ENCODE measurements around the gene HEXD.
"Not testable (repeated sequence)": the region's sequence is repeated elsewhere in the genome, so short reads cannot be mapped to it uniquely, and the experiment has no call there.

HEXD gene

DNA sequence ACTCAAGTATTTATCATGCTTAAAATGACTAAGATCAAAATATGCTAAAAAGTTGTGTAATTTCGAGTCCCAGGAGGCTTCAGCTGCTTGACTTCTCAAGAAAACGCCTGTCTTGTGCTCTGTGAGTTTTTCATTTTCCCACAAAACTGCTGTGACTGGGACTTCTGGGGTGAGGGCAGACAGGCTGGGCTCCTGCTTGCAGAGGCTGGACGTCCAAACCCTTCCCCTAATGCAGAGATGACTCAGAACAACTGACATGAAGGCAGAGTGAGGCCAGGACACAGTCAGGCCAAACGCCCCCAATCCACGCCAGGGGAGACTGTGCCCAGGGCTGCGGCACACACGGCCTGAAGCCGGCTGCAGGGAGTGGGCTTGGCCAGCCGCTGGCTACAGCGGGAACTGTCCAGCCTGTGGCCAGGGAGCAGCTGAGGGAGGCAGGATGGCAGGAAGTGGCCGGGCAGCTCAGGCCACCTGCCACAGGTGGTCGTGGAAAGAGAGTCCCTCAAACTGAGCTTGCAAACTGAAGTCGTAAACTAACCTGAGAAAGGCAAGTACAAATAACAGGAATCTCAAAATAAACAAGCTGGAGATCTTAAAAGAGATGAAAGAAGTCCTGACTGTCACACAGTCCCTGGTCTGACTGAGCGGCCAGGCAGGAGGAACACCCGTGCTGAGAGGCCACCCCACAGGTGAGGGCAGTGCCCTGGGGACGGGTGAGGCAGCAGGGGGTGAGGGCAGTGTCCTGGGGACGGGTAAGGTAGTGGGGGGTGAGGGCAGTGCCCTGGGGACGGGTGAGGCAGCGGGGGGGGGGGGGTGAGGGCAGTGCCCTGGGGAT is 21.3 kb upstream of the HEXD start:
- DNase-seq (ENCODE audit: low read depth in 2 of 2) = no peak

DNA sequence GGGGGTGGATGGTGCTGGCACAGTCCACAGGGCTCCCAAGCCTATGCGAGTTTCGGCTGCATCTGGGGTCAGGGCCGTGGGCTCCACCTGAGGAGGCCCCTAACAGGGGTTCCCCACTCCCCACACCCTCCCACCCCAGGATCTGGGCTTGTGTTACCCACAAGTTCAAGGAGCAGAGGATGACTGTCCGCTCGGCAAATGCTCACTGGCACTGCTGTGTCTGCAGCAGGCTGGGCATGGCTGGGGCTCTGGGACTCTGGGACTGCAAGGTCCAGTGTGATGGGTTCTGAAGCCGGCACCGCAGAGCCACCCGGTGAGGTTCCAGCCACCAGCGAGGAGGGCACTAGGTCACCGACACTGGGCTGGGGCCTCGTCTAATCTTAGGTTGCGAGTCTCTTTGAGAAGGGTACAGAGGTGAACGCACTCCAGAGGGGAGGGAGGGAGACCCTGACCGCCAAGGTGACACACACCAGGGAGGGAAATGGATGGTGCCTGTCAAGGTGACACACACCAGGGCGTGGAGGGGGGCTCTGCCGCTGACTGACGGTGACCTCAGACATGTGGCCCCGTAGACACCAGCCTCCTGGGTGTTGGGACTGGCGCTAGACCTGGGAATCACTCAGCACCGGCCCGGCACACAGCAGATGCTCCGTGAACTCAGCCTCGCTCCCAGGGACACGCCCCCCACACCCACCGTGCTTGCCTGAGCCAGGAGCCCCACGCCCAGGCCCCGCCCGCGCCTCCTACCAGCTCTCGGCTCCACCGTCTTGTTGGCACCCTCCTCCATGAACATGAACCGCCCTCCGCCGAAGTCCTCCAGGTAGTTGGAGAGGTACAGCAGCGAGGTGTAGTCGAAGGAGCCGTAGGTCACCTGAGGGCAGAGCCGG is 20.5 kb upstream of the HEXD start:
- no peak for DNase-seq (ENCODE audit: low read depth in 2 of 2)

DNA sequence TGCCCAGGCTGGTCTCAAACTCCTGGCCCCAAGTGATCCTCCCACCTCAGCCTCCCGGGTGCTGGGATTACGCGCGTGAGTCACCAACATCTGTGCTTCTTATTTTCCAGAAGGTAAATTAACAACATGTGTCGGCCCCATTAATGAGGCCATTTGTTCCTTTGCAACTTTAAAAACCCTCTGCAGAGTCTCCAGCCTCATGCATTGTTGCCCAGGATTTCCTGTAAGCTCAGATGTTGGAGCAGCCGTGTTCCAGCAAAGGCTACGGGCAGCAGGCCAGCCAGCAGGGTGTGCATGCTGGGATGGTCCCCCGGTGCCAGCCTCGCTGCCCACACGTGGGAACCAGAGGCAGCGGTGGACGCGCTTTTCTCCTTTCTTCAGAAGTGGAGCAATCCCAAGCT is 19.1 kb upstream of the HEXD start:
- DNase-seq (ENCODE audit: low read depth in 2 of 2) = no peak

DNA sequence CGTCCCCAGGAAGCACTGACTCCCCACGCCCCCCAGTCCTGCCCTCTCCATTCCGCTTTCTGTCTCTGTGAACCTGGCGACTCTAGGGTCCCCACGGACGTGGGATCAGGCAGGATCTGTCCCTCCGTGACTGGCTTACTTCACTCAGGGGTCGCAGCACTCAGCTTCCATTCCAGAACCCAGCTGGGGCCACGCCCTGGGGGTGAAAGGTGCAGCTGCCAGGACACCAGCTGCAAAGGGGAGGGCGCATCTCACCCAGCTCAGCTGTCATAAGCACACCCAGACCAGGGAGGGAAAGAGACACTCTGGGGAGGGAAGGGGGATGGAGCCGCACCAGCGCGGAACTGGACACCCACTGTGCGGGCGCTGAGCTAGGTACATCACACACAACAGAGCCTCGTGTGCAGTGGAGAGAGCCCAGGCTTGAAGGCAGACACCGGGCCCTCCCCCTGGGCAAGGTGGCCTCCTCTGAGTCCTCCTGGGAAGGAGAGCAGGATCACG is 18.5 kb upstream of the HEXD start:
- DNase-seq (ENCODE audit: low read depth in 2 of 2) = no peak

DNA sequence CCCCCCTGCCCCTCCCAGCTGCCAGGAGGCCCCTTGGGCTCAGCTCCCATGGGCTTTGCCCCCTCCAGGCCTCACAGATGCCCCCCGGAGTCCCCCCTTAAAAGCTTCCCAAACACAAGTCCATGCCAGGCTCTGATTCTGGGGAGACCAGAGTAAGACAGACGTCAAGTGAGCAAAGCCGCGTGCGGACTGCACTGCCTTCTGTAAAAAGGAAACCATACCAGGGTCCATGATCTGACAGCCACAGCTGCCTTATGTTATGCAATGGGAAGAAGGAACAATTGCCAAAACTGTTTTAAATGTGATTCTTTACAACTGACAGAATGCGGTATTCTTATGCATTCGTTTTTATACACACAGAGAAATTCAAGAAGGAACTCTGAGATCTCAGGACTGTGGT is 17.9 kb upstream of the HEXD start:
- no peak for DNase-seq (ENCODE audit: low read depth in 2 of 2)

DNA sequence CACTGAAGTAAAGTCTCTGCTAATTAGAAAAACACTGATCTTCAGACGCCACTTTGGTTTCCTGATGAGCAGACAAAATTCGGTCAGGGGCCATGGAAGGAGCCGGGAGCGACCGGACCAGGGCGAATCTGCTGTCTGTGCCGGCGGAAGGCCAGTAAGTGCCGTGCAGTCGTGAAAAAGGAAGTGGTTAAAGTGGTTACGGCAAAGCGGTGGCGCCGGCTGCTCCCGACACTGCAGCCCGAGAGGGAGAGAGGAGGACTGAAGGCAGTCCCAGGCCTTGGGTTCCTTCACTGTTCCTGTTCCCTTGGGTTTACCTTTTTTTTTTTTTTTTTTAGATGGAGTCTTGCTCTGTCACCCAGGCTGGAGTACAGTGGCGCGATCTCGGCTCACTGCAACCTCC is 17.3 kb upstream of the HEXD start:
- peak; percentile 16 to 34 for DNase-seq (ENCODE audit: low read depth in 2 of 2)

DNA sequence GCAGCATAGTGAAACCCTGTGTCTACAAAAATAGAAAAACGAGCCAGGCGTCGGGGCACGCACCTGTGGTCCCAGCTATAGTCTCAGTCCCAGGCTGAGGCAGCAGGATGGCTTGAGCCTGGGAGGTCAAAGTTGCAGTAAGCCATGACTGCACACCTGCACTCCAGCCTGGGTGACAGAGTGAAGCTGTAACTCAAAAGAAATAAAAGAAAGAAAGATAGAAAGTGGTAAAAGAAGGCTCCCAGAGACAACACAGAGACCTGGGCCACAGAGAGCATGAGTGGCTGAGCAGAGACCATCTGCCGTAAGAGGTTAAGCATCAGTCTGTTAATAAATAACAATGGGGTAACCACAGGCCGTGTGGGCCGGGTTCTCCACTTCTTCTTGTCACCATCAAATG is 15.3 kb upstream of the HEXD start:
- no peak for DNase-seq (ENCODE audit: low read depth in 2 of 2)

DNA sequence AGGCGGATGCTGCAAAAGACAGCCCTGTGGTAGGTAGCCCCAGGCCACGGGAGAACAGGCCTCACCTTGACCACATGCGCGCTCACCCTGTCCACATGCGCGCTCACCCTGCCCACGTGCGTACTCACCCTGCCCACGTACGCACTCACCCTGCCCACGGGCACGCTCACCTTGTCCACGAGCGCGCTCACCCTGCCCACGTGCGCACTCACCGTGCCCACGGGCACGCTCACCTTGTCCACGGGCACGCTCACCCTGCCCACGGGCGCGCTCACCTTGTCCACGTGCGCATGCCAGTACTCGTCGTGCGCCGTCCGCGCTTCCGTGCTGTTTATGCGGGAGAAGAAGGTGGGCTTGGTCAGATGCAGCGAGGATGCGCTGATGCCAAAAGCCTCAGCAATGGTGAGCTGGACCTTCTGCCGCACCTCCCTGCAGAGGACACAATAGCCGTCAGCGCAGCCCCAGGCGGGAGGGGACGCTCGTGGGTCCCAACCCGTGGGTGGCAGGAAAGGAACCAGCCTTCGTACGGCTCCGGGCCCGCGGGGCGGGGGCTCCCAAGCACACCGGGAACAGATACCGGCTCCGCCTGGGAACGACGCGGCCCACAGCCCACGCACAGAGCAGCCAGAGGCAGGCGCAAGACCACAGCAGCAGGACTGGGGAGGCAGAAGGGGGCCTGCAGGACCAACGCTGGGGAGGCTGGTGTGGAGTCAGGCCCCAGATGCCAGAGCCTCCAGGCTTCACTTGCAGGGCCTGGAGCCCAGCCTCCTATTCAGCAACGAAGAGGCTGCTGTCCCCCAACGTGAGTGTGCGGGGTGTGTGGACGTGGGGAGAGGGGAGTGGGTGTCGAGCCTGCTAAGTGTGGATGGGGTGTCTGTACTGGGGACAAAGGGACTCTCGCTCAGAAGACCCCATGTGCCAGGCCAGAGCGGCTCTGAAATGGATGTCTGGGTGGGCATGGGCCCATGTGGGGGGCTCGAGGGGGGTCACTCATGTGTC is 14.2 kb upstream of the HEXD start:
- no peak for DNase-seq (ENCODE audit: low read depth in 2 of 2)

DNA sequence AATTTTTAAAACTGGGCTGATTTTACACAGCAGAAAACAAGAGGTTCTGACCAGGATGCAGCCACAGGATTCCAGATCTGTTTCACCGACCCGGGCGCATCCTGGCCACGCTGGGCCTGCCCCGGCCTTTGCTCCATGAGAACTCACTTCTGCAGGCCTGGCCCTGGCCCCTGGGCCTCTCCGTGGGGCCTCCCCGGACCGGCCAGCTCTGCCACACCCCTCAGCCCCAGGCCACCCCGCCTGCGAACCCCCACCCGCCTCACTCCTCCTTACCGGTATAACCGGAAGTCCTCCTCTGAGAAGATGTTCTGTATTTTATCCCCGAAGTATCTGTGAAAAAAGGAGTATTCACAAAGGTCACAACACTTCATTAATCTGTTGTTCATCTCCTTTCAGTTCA is 13.1 kb upstream of the HEXD start:
- no peak for DNase-seq (ENCODE audit: low read depth in 2 of 2)

DNA sequence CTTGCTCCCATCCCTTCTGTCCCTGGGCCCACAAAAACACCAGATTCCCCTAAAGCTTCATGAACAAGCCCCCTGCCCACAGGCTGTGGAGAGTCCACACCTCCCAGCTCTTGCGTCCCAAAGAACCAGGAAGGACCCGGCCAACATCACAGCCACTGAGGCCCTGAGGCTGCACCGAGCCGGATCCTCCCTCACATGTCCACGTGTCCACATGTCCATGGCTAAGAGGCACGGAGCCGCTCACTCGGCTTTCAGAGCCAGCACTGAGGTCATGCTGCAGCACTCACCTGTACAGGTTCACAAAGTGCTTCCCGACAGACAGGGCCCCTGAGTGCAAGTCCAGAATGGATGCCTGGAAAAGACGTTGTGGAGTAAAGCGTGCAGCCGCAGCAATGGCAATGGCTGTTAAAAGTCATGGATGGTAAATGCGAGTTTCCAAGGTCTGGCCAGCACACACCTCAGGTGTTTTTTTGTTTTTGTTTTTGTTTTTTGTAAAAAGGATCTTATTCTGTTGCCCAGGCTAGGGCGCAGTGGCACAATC is 11.9 kb upstream of the HEXD start:
- no peak for DNase-seq (ENCODE audit: low read depth in 2 of 2)

DNA sequence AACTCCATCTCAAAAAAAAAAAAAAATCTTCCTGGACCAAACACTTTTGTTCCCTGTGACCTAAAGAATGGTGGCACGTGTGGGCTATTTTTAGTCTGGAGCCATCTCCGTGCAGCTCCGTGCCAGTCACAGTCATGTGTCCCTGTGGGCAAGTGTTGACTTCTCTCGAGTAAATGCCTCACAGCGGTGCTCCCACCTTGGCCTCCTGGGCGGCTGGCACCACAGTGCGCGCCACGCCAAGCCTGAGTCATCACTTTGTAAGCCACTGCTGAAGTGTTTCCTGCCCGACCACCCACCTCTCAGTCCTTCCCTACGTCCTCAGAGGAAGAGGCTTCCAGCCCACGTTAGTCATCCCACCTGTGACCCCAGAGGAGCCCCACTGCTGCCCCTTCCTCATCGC is 10.9 kb upstream of the HEXD start:
- no peak for DNase-seq (ENCODE audit: low read depth in 2 of 2)

DNA sequence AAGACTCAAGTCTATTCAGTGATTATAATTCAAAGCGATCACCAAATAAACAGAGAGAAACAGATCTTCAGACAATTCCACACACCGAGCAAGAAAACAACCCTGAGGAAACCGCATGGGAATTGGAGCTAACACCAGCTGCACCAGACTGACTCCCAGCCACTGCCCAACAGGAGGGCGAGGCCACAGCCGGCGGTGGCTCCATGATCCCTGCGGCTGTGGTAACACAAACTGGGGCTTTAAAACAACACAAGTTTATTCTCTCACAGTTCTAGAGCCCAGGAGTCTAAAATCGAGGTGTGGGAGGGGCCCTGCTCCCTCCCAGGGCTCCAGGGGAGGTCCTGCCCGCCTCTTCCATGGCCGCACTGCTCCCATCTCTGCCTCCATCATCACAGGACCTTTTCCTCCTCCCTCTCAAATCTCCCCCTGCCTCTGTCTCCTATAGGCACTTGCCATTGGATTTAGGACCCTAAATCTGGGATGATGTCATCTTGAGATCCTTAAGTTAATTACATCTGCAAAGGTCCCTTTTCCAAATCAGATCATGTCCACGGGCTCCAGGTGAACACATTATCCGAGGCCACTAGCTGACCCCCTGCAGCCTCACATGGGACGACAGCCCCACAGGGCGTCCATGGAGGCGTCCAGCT is 9.7 kb upstream of the HEXD start:
- DNase-seq (ENCODE audit: low read depth in 2 of 2) = no peak

DNA sequence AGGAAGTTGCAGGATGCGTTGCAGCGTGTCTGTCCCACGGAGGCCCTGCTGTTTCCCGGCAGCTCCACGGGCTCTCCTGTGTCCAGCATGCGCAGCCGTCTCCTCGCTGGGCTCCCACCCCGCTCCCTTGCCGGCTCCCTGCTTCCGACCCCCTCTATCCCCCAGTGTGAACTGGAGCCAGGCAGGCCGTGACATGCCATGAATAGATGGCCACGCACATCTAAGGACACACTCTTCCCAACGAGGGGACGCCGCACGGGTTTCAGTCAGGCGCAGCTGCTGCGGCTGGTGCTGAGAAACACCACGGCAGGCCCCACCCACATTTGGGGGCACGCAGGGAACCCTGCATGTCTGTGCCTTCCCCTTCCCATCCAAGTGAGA is 9.2 kb upstream of the HEXD start:
- DNase-seq (ENCODE audit: low read depth in 2 of 2) = no peak

DNA sequence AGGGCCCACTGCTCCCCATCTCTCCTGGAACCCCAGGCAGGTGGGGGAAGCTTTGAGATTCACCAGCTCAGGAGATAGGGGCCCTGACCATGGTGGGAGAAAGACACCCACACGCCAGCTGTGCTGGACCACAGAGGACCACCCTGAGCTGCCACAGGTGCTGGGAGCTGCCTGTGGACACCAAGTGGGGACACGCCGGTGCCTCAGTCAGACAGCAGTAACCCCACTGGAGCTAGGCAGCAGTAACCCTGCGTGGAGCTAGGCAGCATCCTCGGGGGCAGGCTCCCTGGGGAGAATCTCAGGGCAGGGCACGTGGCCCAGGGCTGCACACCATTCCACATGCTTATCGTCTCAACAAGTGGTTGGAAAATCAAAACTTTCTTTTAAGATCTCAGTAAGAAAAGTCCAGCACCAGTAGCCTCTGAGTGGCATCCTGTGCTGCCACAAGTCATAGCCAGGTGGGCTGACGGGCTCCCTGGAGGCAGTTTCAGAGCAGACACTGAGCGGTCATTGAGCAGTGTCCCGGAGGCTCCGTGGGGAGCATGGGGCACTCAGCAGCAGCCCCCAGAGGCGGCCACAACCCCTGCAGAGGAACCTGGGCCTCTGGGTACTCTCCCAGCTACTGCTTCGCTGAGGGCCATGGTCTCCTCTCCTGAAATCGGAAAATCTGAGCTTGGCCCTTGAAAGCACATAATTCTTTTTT is 8.0 kb upstream of the HEXD start:
- no peak for DNase-seq (ENCODE audit: low read depth in 2 of 2)

DNA sequence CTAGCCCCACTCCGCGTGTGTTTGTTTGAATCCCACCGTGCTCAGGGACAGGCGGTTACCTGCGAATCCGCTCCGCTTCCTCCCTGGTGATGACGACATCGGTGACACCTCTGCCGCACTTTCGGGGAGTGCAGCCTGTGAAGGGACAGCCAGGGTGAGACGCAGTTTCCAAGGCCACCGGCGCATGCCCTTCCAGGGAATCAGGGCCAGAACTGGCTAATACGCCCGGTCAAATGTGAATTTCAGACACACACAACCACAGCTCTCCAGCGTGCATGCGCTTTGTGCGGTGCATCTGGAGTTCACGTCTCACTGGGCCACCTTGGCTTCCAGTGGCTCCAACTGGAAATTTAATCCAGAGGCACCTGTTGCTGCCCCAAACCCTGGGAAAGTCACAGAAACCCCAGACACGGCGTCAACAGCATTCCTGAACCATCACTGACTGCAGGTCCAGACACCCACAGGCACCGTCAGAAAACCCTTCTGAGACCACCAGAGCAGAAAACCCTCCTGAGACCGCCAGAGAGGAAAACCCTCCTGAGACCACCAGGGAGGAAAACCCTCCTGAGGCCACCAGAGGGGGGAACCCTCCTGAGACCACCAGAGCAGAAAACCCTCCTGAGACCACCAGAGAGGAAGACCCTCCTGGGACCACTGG is 6.6 kb upstream of the HEXD start:
- no peak for DNase-seq (ENCODE audit: low read depth in 2 of 2)

DNA sequence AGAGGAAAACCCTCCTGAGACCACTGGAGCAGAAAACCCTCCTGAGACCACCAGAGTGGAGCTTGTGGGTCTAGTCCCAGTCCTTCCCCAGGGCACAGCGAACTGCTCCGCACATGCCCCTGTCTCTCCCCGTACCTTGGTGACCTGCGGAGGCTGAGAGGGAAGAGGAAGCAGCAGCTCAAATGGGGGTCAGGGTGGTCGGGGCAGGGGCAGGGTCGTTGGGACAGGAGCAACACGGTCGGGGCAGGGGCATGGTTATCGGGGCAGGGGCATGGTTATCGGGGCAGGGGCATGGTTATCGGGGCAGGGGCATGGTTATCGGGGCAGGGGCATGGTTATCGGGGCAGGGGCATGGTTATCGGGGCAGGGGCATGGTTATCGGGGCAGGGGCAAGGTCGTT is 6.1 kb upstream of the HEXD start:
- DNase-seq (ENCODE audit: low read depth in 2 of 2) = not testable (repeated sequence)

DNA sequence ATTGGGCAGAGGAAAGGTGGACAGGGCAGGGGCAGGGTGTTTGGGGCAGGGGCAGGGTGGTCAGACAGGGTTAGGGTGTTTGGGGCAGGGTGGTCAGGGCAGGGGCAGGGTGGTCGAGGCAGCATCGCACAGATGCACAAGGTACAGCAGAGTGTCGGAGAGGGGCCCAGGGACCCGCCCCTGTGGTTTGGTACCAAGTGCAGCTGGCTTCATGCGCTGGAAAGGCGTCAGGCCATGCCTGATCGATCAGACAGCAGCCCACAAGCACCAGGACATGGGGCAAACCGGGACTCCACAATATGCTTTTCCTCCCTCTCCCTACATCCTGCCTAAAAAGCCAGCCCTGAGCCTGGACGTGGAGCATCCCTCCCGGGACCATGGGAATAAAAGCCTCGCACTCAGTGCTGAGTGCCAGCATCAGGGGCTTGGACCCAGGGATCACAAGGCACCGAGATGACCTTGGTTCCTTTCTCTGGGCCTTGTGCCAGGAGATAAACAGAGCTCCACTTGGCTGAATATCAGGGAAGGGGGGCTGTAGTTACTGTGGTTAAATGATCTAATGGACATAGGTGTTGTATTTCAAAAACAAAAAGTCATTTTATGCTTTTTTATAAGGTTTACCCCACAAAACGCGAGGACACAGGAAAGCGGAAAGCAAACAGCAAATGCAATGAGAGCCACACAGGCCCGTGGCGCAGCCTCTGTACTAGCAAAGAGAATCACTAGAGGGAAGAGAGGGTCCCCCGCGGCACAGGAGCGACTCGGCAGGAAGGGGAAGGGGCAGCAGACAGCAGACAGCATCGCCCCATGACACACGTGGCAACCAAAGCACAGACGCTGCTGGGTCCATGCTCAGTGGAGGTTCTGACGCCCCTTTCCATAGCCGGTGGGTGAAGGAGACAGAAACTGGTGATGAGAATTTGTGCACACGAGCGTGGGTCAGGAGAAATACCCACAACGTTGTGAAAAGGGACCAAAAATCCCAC is 5.3 kb upstream of the HEXD start:
- no peak for DNase-seq (ENCODE audit: low read depth in 2 of 2)

DNA sequence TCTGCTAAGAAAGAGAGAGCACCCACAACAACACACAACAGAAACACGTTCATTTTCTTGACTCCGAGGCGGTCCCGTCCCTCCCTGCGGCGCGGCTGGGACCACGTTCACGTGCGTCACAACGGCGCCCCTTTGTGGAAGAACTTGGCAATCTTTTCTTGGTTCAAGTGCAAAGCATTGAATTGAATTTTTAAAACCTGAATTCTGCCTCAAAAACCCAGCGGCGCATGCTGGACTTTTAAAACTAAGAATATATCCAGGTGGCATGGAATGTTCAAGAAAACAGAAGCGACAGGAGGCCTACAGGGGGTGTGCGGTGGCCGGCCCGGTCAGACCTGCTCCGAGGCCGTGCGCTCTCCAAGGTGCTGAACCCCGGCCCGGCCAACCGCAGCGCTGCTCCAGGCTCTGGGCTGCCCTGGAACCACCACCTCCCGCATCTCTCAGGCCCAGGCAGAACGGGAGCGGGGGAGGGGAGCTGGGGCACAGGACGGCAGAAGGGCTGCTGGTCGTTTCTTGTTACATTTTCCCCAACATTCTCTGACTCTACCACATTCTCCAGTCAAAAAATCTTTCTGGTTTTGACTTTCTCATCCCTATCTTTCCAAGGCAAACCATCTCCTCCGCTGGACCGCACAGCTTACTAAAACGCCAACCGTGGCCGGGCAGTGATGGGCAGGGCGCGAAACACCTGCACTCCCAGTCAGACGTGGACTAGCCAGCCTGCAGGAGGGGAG is 3.4 kb upstream of the HEXD start:
- DNase-seq (ENCODE audit: low read depth in 2 of 2) = peak; percentile 62 to 67

Measured in stimulated activated CD4-positive, alpha-beta T cell treated with anti-CD3 and anti-CD28 coated beads, Interleukin-1b, Interleukin-23, amount 100 ng/mL, for 4 hours (primary cell).